Measurements from ENCODE around the gene MAG.

Gene MAG

DNA sequence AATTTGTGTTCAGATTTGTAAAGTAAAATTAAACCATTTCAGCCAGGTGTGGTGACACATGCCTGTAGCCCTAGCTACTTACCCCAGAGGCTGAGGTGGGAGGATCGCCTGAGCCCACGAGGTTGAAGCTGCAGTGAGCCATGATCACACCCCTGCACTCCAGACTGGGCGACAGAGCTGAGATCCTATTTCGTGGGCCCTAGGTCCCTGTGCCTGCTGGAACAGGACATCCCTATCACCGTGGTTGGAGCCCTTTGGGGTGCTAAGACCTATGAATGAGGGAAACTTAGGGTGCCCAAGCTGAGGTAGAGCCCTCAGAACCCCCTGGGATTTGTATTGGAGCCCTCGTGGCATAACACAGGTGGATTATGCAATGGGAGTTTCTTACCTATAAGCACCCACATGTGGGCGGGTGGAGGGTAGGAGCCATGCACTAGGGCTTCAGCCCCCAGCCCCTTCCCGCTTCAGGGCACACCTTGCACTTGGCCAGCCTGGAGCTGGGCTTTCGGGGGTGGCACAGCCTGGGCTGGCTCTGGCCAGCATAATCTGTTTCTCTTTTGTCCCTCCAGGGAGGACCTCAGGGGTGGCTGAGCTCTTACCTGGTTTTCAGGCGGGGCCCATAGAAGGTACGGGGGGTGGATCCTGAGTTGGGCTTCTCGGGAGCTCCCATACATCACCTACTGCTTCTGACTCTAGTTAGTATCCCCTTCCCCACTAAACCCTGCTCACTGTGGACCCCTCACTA, 30.4 kb upstream of the MAG start:
- TF ChIP-seq, protein P1, sequence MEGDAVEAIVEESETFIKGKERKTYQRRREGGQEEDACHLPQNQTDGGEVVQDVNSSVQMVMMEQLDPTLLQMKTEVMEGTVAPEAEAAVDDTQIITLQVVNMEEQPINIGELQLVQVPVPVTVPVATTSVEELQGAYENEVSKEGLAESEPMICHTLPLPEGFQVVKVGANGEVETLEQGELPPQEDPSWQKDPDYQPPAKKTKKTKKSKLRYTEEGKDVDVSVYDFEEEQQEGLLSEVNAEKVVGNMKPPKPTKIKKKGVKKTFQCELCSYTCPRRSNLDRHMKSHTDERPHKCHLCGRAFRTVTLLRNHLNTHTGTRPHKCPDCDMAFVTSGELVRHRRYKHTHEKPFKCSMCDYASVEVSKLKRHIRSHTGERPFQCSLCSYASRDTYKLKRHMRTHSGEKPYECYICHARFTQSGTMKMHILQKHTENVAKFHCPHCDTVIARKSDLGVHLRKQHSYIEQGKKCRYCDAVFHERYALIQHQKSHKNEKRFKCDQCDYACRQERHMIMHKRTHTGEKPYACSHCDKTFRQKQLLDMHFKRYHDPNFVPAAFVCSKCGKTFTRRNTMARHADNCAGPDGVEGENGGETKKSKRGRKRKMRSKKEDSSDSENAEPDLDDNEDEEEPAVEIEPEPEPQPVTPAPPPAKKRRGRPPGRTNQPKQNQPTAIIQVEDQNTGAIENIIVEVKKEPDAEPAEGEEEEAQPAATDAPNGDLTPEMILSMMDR (conservative IDR thresholded peaks at IDR 0.05; ENCODE audit: low read depth, low read length) = no peak
- DNase-seq (ENCODE audit: low read depth) = no peak

DNA sequence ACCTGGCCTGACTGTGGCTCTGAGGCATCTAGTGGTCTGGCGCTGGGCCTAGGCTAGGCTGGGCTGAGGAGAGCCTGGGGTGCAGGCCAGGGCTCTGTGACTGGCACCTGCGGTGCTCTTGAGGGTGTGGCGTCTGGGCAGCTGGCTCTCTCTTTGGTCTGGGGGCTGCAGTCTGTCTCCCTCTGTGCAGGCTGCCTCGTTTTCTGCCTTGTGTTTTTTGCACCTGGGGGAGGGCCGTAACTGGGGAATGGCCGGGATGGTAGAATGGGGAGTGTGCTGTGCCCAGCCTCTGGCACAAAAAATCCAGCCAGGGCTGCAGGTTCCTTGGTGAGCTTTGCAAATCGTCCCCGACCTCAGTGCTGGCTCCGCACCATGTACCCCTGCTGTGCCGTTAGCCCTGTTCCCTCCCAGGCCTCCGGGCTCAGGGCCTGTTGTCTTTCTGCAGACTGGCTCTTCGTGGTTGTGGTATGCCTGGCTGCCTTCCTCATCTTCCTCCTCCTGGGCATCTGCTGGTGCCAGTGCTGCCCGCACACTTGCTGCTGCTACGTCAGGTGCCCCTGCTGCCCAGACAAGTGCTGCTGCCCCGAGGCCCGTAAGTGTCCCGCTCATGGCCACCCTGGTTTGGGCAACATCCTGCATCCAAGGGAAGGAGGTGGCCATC, 29.7 kb upstream of the MAG start:
- TF ChIP-seq, protein P1 (conservative IDR thresholded peaks at IDR 0.05; ENCODE audit: low read depth, low read length) = no peak
- H3K4me3 ChIP-seq (ENCODE audit: low read length) = no peak overlapping the region
- DNase-seq (ENCODE audit: low read depth) = no peak

More for the DNA sequence above, 30.4 kb upstream of the MAG start:
- H3K4me3 ChIP-seq (ENCODE audit: low read length) = no peak overlapping the region

DNA sequence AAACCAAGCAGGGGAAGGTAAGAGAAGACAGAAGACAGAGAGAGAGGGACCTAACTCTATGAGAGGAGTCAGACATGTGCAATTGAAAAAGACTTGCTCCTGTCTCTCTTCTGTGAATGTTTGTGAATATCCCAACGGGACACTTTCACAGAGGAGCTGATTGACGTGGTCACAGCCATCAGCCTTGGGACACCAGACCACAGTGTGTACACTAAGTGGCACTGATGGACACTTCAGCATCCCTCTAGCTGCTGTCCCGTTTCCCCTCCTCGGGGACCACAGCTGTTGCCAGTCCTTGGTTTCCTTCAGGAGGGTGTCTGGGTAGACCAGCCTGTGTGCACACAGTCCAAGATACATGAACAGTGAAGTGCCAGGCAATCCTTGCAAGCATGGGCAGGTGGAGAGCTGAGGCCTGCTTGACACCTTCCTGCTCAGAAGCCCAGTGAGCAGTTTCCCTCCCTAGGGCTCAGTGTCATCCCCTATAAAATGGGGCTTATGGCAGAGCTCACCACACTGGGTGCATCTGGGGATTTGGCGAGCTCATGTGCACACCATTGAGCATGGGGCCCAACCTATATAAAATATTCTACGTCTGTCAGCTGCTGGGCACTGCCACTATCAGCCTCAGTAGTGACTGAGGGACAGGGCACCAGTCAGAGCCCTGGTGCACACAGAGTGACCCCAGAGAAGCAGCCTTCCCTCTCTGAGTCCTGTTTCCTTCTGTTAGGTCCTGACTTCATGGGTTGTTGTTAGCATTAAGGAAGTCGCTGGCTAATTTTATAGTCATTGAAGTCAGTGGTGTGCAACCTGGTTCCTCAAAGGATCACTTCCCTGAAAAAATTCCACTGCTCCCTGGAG, 27.5 kb upstream of the MAG start:
- TF ChIP-seq, protein P1 (conservative IDR thresholded peaks at IDR 0.05; ENCODE audit: low read depth, low read length) = no peak
- H3K4me3 ChIP-seq (ENCODE audit: low read length) = no peak overlapping the region
- DNase-seq (ENCODE audit: low read depth) = no peak

DNA sequence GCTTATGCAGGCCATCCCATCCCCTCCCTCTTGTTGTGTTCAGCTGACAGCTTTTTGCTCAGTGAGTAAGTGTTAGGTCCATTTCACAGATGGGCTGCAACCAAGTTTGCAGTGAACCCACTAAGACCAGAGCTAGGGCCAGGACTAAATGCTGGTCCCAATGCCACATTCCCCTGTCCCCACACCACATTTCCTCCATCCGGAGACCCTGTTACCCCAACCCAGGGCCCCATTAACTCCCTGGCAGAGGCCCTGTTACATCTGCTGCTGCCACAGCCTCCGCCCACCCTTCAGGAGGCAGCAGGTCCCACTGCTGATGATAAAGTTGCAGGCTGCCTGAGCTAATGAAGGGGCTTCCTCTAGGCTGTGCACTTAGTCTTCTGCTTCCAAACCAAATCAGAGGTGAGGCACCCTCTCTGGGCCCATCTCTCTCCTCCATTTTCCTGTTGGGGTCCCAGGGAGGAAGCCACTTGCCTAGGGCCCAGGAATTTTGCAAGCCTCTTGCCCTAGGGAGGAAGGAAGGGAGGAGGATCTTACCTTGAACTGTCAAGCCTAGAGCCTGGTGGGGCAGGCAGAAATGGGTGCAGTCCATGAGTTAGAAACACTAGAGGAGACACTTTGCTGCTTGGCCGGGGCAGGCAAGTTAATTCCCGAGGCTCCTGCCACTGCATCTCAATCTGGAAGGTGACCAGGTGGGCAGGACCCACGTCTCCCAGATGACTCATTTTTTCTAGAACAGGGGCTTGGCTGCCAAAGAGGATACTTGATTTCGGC, 26.6 kb upstream of the MAG start:
- TF ChIP-seq, protein P1 (conservative IDR thresholded peaks at IDR 0.05; ENCODE audit: low read depth, low read length) = no peak
- DNase-seq (ENCODE audit: low read depth) = no peak
- no peak overlapping the region for H3K4me3 ChIP-seq (ENCODE audit: low read length)

DNA sequence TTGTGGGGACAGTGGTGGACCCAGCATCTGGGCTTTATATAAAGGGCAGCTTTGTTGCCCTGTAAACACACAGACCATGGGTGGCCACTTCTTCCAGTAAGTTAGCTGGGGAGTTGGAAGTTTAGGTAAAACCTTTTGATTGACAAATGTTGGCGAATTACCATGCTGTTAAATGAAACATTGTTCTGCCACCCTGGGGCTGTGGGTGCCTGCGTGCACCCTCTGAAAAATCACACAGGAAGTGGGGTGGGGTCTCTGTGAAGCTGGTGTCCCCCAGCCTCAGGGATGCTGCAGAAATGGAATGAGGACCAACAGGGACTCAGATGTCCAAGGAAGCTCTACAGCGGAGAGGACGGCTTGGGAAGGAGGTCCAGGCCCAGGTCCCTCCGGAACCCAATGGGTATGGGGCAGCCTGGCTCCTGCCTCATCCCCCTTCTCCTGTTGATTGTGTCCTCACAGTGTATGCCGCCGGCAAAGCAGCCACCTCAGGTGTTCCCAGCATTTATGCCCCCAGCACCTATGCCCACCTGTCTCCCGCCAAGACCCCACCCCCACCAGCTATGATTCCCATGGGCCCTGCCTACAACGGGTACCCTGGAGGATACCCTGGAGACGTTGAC, 26.0 kb upstream of the MAG start:
- TF ChIP-seq, protein P1 (conservative IDR thresholded peaks at IDR 0.05; ENCODE audit: low read depth, low read length) = no peak
- no peak for DNase-seq (ENCODE audit: low read depth)
- H3K4me3 ChIP-seq (ENCODE audit: low read length) = no peak overlapping the region

Data from retinal pigment epithelial cell (primary cell).